ENCODE measurements around the gene KAZALD1.

KAZALD1 gene

DNA sequence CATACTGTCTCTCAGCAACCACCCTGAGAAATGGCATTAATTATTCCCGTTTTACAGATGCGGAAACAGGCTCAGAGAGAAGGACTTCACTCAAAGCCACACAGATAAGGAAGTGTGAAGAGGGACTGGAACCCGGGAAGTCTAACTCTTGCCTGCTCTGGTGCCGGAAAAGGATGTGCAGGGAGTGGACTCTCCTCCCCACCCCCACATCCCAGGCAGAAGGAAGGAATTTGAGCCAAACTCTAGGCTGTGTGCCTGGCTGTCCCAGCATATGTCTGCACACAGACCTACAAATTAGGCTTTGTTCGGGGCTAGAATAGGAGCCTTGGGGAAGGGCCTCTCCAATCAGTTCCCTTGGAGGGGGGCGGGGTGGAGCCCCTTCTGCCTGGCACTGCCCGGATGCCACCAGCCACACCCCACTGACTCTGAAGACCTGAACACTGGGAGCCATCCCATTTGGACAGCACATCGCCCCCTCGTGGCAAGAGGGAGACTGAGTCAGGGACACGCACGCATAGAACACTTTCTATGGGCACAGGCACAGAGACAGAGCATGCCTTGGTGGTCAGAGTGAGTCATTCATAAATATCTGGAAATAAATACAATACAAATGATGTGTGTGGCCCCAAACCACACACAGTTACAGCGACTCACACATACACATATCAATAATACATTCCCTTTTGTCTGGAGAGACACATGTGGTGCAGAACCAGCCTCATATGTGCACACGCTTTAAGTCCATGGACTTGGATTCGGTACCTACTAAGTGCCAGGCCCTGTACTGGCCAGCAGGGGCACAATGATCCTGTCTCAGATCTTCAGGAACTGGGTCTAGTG is 49.0 kb upstream of the KAZALD1 start (continued):
- TF ChIP-seq ZNF423 (tag by site-specific recombination; IDR thresholded peaks at IDR 0.05) (no peak), GLIS1 (tag by site-specific recombination; IDR thresholded peaks at IDR 0.05) (peak; percentile 14; the same call in 1 of the 2 replicates), ZNF558 (tag by site-specific recombination; IDR thresholded peaks at IDR 0.05) (no peak), ZNF660 (tag by site-specific recombination; IDR thresholded peaks at IDR 0.05) (peak; percentile 58; the same call in 1 of the 2 replicates), ZNF37A (tag by site-specific recombination; IDR thresholded peaks at IDR 0.05) (no peak), ZNF138 (tag by site-specific recombination; IDR thresholded peaks at IDR 0.05; ENCODE audit: borderline replicate concordance) (no peak), ZNF324 (tag by site-specific recombination; IDR thresholded peaks at IDR 0.05) (no peak), ZNF670 (tag by site-specific recombination; IDR thresholded peaks at IDR 0.05; ENCODE audit: low read depth) (no peak), ZNF292 (tag by site-specific recombination; IDR thresholded peaks at IDR 0.05; ENCODE audit: borderline replicate concordance, low read depth) (no peak), REPIN1 (tag by site-specific recombination; IDR thresholded peaks at IDR 0.05; ENCODE audit: low read depth) (no peak), ZNF221 (tag by site-specific recombination; IDR thresholded peaks at IDR 0.05; ENCODE audit: borderline replicate concordance) (no peak), ZNF560 (tag by site-specific recombination; IDR thresholded peaks at IDR 0.05; ENCODE audit: borderline replicate concordance) (no peak), HOXA7 (CRISPR knock-in tag; IDR thresholded peaks at IDR 0.05; ENCODE audit: borderline replicate concordance) (no peak), ZNF654 (tag by site-specific recombination; IDR thresholded peaks at IDR 0.05; ENCODE audit: low read depth) (peak; percentile 71), ZNF664 (tag by site-specific recombination; IDR thresholded peaks at IDR 0.05) (no peak), SP7 (tag by site-specific recombination; IDR thresholded peaks at IDR 0.05) (no peak), ZNF202 (tag by site-specific recombination; IDR thresholded peaks at IDR 0.05; ENCODE audit: borderline replicate concordance) (no peak), ZFHX2 (tag by site-specific recombination; conservative IDR thresholded peaks at IDR 0.05) (no peak), ZSCAN16 (tag by site-specific recombination; IDR thresholded peaks at IDR 0.05) (no peak)
- TF ChIP-seq, protein P1, sequence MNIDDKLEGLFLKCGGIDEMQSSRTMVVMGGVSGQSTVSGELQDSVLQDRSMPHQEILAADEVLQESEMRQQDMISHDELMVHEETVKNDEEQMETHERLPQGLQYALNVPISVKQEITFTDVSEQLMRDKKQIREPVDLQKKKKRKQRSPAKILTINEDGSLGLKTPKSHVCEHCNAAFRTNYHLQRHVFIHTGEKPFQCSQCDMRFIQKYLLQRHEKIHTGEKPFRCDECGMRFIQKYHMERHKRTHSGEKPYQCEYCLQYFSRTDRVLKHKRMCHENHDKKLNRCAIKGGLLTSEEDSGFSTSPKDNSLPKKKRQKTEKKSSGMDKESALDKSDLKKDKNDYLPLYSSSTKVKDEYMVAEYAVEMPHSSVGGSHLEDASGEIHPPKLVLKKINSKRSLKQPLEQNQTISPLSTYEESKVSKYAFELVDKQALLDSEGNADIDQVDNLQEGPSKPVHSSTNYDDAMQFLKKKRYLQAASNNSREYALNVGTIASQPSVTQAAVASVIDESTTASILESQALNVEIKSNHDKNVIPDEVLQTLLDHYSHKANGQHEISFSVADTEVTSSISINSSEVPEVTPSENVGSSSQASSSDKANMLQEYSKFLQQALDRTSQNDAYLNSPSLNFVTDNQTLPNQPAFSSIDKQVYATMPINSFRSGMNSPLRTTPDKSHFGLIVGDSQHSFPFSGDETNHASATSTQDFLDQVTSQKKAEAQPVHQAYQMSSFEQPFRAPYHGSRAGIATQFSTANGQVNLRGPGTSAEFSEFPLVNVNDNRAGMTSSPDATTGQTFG (tag by site-specific recombination; IDR thresholded peaks at IDR 0.05; ENCODE audit: borderline replicate concordance): no peak
- TF ChIP-seq, protein P2, sequence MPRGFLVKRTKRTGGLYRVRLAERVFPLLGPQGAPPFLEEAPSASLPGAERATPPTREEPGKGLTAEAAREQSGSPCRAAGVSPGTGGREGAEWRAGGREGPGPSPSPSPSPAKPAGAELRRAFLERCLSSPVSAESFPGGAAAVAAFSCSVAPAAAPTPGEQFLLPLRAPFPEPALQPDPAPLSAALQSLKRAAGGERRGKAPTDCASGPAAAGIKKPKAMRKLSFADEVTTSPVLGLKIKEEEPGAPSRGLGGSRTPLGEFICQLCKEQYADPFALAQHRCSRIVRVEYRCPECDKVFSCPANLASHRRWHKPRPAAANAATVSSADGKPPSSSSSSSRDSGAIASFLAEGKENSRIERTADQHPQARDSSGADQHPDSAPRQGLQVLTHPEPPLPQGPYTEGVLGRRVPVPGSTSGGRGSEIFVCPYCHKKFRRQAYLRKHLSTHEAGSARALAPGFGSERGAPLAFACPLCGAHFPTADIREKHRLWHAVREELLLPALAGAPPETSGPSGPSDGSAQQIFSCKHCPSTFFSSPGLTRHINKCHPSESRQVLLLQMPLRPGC (tag by site-specific recombination; IDR thresholded peaks at IDR 0.05): no peak
- TF ChIP-seq, protein P3, sequence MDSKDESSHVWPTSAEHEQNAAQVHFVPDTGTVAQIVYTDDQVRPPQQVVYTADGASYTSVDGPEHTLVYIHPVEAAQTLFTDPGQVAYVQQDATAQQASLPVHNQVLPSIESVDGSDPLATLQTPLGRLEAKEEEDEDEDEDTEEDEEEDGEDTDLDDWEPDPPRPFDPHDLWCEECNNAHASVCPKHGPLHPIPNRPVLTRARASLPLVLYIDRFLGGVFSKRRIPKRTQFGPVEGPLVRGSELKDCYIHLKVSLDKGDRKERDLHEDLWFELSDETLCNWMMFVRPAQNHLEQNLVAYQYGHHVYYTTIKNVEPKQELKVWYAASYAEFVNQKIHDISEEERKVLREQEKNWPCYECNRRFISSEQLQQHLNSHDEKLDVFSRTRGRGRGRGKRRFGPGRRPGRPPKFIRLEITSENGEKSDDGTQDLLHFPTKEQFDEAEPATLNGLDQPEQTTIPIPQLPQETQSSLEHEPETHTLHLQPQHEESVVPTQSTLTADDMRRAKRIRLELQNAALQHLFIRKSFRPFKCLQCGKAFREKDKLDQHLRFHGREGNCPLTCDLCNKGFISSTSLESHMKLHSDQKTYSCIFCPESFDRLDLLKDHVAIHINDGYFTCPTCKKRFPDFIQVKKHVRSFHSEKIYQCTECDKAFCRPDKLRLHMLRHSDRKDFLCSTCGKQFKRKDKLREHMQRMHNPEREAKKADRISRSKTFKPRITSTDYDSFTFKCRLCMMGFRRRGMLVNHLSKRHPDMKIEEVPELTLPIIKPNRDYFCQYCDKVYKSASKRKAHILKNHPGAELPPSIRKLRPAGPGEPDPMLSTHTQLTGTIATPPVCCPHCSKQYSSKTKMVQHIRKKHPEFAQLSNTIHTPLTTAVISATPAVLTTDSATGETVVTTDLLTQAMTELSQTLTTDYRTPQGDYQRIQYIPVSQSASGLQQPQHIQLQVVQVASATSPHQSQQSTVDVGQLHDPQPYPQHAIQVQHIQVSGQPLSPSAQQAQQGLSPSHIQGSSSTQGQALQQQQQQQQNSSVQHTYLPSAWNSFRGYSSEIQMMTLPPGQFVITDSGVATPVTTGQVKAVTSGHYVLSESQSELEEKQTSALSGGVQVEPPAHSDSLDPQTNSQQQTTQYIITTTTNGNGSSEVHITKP (tag by site-specific recombination; IDR thresholded peaks at IDR 0.05): peak; percentile 50; the same call in 1 of the 2 replicates
- TF ChIP-seq, protein P4, sequence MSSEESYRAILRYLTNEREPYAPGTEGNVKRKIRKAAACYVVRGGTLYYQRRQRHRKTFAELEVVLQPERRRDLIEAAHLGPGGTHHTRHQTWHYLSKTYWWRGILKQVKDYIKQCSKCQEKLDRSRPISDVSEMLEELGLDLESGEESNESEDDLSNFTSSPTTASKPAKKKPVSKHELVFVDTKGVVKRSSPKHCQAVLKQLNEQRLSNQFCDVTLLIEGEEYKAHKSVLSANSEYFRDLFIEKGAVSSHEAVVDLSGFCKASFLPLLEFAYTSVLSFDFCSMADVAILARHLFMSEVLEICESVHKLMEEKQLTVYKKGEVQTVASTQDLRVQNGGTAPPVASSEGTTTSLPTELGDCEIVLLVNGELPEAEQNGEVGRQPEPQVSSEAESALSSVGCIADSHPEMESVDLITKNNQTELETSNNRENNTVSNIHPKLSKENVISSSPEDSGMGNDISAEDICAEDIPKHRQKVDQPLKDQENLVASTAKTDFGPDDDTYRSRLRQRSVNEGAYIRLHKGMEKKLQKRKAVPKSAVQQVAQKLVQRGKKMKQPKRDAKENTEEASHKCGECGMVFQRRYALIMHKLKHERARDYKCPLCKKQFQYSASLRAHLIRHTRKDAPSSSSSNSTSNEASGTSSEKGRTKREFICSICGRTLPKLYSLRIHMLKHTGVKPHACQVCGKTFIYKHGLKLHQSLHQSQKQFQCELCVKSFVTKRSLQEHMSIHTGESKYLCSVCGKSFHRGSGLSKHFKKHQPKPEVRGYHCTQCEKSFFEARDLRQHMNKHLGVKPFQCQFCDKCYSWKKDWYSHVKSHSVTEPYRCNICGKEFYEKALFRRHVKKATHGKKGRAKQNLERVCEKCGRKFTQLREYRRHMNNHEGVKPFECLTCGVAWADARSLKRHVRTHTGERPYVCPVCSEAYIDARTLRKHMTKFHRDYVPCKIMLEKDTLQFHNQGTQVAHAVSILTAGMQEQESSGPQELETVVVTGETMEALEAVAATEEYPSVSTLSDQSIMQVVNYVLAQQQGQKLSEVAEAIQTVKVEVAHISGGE (tag by site-specific recombination; conservative IDR thresholded peaks at IDR 0.05; ENCODE audit: low read depth): no peak
- TF ChIP-seq, protein P5, sequence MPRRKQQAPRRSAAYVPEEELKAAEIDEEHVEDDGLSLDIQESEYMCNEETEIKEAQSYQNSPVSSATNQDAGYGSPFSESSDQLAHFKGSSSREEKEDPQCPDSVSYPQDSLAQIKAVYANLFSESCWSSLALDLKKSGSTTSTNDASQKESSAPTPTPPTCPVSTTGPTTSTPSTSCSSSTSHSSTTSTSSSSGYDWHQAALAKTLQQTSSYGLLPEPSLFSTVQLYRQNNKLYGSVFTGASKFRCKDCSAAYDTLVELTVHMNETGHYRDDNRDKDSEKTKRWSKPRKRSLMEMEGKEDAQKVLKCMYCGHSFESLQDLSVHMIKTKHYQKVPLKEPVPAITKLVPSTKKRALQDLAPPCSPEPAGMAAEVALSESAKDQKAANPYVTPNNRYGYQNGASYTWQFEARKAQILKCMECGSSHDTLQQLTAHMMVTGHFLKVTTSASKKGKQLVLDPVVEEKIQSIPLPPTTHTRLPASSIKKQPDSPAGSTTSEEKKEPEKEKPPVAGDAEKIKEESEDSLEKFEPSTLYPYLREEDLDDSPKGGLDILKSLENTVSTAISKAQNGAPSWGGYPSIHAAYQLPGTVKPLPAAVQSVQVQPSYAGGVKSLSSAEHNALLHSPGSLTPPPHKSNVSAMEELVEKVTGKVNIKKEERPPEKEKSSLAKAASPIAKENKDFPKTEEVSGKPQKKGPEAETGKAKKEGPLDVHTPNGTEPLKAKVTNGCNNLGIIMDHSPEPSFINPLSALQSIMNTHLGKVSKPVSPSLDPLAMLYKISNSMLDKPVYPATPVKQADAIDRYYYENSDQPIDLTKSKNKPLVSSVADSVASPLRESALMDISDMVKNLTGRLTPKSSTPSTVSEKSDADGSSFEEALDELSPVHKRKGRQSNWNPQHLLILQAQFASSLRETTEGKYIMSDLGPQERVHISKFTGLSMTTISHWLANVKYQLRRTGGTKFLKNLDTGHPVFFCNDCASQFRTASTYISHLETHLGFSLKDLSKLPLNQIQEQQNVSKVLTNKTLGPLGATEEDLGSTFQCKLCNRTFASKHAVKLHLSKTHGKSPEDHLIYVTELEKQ (tag by site-specific recombination; IDR thresholded peaks at IDR 0.05; ENCODE audit: borderline replicate concordance): no peak

Measured in HEK293 (cell line).